Bronchial epithelial cell (primary cell): ENCODE measurements around the gene USP32. TPM values are rescaled to one million over a fixed set of nuclear protein-coding genes. Genes with fewer than 3 reads are reported as not detected.

Experiments
- DNase-seq: peaks from one replicate; pipeline ENCODE4 v3.0.0-alpha.2; 2010; ENCODE audit warnings: low read depth
- FAIRE-seq: peaks from 2 replicates; lab custom pipeline; 2011; peaks lifted over from hg19 to GRCh38; lab: Jason Lieb, UNC
- H3K27me3 ChIP-seq: 2 replicates; pipeline ENCODE4 v1.5.1; 2011; ENCODE audit warnings: low read length; ENCODE audit not compliant: control insufficient read depth, insufficient read depth
- H3K36me3 ChIP-seq: 2 replicates; pipeline ENCODE4 v1.5.1; 2011; ENCODE audit warnings: low read length; ENCODE audit not compliant: control insufficient read depth, insufficient read depth
- H3K4me3 ChIP-seq: 2 replicates; pipeline ENCODE4 v1.5.1; 2011; ENCODE audit warnings: mild to moderate bottlenecking, low read depth, low read length, control low read depth
- total RNA-seq: library from RNA; depleted of rRNA; stranded (reverse); fragments of >200 nt; gene quantifications from 2 replicates; pipeline ENCODE4 v1.2.1, GENCODE V29; 2014
- TF ChIP-seq, protein P1 (sequence below): IDR thresholded peaks from 2 replicates; pipeline ENCODE4 v1.5.1; 2011; ENCODE audit warnings: mild to moderate bottlenecking, moderate library complexity, low read length, control low read depth, inconsistent platforms; ENCODE audit not compliant: insufficient read depth, severe bottlenecking

USP32 gene
- total RNA-seq, 1 donor from 2014 or later: 35.8 TPM

DNA sequence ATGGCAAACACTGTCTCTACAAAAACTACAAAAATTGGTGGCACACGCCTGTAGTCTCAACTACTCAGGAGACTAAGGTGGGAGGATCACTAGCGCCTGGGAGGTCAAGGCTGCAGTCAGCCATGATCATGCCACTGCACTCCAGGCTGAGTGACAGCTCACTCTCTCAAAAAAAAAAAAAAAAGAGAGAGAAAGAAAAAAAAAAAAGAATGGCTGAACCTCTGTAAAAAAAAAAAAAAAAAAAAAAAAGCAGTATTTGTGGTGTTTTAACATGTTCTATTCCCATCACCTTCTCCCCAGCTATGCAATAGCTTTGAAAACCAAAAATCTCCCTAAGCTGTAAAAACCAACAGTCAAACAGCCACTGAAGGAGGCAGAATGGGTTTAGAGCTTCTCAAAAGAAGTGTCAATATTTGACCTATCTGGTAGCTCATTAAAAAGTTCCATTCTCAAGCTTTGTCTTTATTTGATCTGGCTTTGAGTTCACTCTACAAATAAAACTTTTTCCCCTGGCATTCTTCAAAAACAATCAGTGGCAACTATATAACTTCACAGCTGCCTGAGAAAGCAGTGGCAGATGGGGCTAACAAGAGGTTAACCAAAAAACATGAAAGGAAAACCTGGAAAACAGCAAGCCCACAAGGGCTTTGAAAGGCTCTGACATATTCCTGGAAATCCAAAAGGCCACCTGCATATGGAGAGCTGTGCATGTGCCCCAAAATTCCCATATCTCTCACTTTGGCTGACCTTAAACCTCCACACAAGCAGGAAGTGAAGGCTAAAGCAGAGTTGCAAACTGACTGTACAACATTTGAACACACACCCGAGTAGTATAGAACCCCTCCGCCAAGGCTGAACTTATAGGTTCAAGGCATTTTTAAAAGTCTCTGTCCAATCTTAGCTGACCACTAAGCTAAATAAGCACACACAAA lies 36.0 kb downstream of the USP32 start:
- no peak for FAIRE-seq
- Histone ChIP-seq H3K36me3 (peaks cover 1% of the 10 kb centered on the region), H3K4me3 (no peak overlapping the region), H3K27me3 (no peaks in the 10 kb centered on the region)
- DNase-seq: no peak
- TF ChIP-seq, protein P1, sequence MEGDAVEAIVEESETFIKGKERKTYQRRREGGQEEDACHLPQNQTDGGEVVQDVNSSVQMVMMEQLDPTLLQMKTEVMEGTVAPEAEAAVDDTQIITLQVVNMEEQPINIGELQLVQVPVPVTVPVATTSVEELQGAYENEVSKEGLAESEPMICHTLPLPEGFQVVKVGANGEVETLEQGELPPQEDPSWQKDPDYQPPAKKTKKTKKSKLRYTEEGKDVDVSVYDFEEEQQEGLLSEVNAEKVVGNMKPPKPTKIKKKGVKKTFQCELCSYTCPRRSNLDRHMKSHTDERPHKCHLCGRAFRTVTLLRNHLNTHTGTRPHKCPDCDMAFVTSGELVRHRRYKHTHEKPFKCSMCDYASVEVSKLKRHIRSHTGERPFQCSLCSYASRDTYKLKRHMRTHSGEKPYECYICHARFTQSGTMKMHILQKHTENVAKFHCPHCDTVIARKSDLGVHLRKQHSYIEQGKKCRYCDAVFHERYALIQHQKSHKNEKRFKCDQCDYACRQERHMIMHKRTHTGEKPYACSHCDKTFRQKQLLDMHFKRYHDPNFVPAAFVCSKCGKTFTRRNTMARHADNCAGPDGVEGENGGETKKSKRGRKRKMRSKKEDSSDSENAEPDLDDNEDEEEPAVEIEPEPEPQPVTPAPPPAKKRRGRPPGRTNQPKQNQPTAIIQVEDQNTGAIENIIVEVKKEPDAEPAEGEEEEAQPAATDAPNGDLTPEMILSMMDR: no peak

DNA sequence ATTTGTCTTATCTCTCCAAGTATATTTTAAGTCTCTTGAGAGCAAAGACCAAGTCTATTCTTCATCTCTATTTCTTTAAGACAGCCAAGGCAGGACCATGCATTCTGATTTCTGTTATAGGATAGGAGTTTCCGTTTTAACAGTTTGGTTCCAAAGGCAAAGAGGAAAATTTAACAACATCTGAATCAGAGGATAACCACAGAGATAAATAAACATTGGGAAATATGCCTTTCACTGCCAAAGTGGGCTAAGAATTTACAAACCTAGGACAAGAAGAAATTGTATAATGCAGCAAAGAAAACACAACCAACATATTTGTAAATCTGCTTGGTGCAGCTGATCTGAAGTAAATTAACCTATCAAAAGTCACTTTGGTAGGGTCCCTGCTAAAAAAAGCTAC lies 37.7 kb downstream of the USP32 start:
- H3K27me3 ChIP-seq: no peaks in the 10 kb centered on the region
- FAIRE-seq (no peak), DNase-seq (peak; percentile 76)
- H3K36me3 ChIP-seq: no peaks in the 10 kb centered on the region
- no peak overlapping the region for H3K4me3 ChIP-seq
- TF ChIP-seq, protein P1: no peak

DNA sequence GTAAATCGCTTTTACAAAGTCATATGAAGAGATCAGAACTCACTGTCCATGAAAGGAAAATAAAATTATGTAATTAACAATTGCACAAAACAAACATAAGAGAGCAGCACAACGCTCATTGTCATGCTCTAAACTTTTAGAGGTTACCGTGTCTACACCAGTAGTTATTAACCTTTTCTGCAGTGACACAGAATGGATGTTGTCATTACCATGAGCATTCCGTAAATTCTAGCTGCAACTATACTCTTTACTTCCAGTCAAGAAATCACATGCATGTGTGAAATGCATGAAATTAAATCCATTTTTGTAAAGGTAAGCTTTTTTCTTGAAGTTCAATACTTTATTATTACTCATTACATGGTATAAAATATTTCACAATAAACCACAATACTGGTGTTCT lies 38.2 kb downstream of the USP32 start:
- H3K36me3 ChIP-seq: no peaks in the 10 kb centered on the region
- DNase-seq: no peak
- H3K27me3 ChIP-seq: no peaks in the 10 kb centered on the region
- FAIRE-seq: no peak
- no peak overlapping the region for H3K4me3 ChIP-seq
- TF ChIP-seq, protein P1: no peak

DNA sequence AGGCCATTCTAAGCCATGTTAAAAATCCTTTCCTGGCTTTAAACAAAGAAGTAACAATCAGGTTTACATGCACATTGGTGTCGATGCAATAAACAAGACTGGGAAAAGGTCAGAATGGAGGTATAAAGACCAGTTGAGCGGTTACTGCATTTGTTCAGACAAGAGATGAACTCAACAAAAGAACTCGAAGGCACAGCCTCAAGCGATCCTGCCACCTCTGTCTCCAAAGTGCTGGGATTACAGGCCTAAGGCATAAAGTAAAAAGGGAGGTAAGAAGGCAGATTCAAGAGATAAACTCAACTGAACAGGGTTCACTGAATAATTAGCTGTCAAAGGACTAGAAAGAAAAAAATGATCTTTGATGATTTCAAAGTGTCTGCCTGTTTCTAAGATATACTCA lies 39.4 kb downstream of the USP32 start:
- H3K4me3 ChIP-seq: no peak overlapping the region
- H3K36me3 ChIP-seq: no peaks in the 10 kb centered on the region
- TF ChIP-seq, protein P1: no peak
- no peak for DNase-seq
- no peaks in the 10 kb centered on the region for H3K27me3 ChIP-seq
- no peak for FAIRE-seq

DNA sequence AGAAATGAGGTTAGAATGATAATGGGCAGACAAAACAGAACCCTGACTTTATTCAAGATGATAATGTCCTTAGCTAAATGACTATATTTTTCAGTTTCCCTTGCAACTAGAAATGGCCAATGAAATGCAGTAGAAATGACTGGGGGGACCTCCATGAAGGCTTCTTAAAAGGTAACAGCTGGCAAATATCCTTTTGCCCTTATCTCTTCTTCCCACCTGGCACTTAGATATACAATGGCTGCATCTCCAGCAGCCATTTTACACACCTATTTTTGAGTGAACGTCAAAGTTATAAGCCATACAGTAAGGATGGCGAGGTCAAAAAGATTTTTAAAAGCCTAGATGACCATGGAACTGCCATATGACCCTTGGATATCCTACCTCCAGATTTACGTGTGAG lies 39.9 kb downstream of the USP32 start:
- no peaks in the 10 kb centered on the region for H3K27me3 ChIP-seq
- TF ChIP-seq, protein P1: no peak
- H3K36me3 ChIP-seq: no peaks in the 10 kb centered on the region
- DNase-seq (no peak), FAIRE-seq (no peak)
- no peak overlapping the region for H3K4me3 ChIP-seq
